Measurements from ENCODE around the gene ATP5PO.
"Not testable (repeated sequence)": the region's sequence is repeated elsewhere in the genome, so short reads cannot be mapped to it uniquely, and the experiment has no call there.

Gene ATP5PO

GRCh38 chr21:33865996-33866575, 49.5 kb downstream of the ATP5PO start:
- DNase-seq = no peak

- no peak for DNase-seq
Measured at GRCh38 chr21:33865176-33865575, 50.4 kb downstream of the ATP5PO start.

GRCh38 chr21:33864150-33864549, 51.5 kb downstream of the ATP5PO start:
- DNase-seq = no peak

GRCh38 chr21:33863191-33863590, 52.4 kb downstream of the ATP5PO start:
- DNase-seq = not testable (repeated sequence)

- no peak for DNase-seq
Measured at GRCh38 chr21:33861125-33861524, 54.5 kb downstream of the ATP5PO start.

- no peak for DNase-seq
Measured at GRCh38 chr21:33860332-33860879, 55.2 kb downstream of the ATP5PO start.

GRCh38 chr21:33859373-33860102, 56.1 kb downstream of the ATP5PO start:
- DNase-seq = no peak

GRCh38 chr21:33858667-33859372, 56.8 kb downstream of the ATP5PO start:
- no peak for DNase-seq

- DNase-seq = no peak
Measured at GRCh38 chr21:33857846-33858666, 57.5 kb downstream of the ATP5PO start.

GRCh38 chr21:33856893-33857527, 58.6 kb downstream of the ATP5PO start:
- DNase-seq = no peak

- DNase-seq = no peak
Measured at GRCh38 chr21:33855190-33855589, 60.4 kb downstream of the ATP5PO start.

GRCh38 chr21:33854604-33855003, 61.0 kb downstream of the ATP5PO start:
- no peak for DNase-seq
